ENCODE measurements around the gene UBE4A. TPM values are rescaled to one million over a fixed set of nuclear protein-coding genes. Genes with fewer than 3 reads are reported as not detected.

Gene UBE4A
- 19.2 and 20.0 TPM in 2 replicates for total RNA-seq

GRCh38 chr11:118359295-118359958 lies at the start of gene UBE4A:
Gene UBE4A (plus strand): TSS chr11:118359600. CDS start chr11:118365081, 5,481 bp downstream.
- DNase-seq (ENCODE audit: low read depth in 2 of 2) = peak; percentile 93 to 96

GRCh38 chr11:118310271-118310670 lies 49.1 kb upstream of the UBE4A start:
- DNase-seq (ENCODE audit: low read depth in 2 of 2) = no peak

GRCh38 chr11:118310781-118311485 lies 48.5 kb upstream of the UBE4A start:
- DNase-seq (ENCODE audit: low read depth in 2 of 2) = peak in 1 of 2 donors; percentile 60

- peak; percentile 7 to 41 for DNase-seq (ENCODE audit: low read depth in 2 of 2)
These were observed 47.9 kb upstream of the UBE4A start for GRCh38 chr11:118311518-118311917.

GRCh38 chr11:118312328-118312727 lies 47.1 kb upstream of the UBE4A start:
- DNase-seq (ENCODE audit: low read depth in 2 of 2) = no peak

- DNase-seq (ENCODE audit: low read depth in 2 of 2) = no peak
These were observed 46.2 kb upstream of the UBE4A start for GRCh38 chr11:118313242-118313641.

GRCh38 chr11:118314988-118315411 lies 44.4 kb upstream of the UBE4A start:
- no peak for DNase-seq (ENCODE audit: low read depth in 2 of 2)

GRCh38 chr11:118318124-118318523 lies 41.3 kb upstream of the UBE4A start:
- DNase-seq (ENCODE audit: low read depth in 2 of 2) = no peak

GRCh38 chr11:118318581-118319336 lies 40.6 kb upstream of the UBE4A start:
- DNase-seq (ENCODE audit: low read depth in 2 of 2) = no peak

GRCh38 chr11:118319337-118319707 lies 40.1 kb upstream of the UBE4A start:
- no peak for DNase-seq (ENCODE audit: low read depth in 2 of 2)

- no peak for DNase-seq (ENCODE audit: low read depth in 2 of 2)
These were observed 38.9 kb upstream of the UBE4A start for GRCh38 chr11:118320515-118320914.

GRCh38 chr11:118321386-118322082 lies 37.9 kb upstream of the UBE4A start:
- no peak for DNase-seq (ENCODE audit: low read depth in 2 of 2)

- DNase-seq (ENCODE audit: low read depth in 2 of 2) = no peak
These were observed 36.7 kb upstream of the UBE4A start for GRCh38 chr11:118322721-118323120.

GRCh38 chr11:118325283-118325682 lies 34.1 kb upstream of the UBE4A start:
- no peak for DNase-seq (ENCODE audit: low read depth in 2 of 2)

GRCh38 chr11:118328745-118329144 lies 30.7 kb upstream of the UBE4A start:
- no peak for DNase-seq (ENCODE audit: low read depth in 2 of 2)

- DNase-seq (ENCODE audit: low read depth in 2 of 2) = no peak
These were observed 24.7 kb upstream of the UBE4A start for GRCh38 chr11:118334745-118335144.

- DNase-seq (ENCODE audit: low read depth in 2 of 2) = peak in 1 of 2 donors; percentile 46
These were observed 20.8 kb upstream of the UBE4A start for GRCh38 chr11:118338637-118339061.

- DNase-seq (ENCODE audit: low read depth in 2 of 2) = no peak
These were observed 20.0 kb upstream of the UBE4A start for GRCh38 chr11:118339281-118339961.

- no peak for DNase-seq (ENCODE audit: low read depth in 2 of 2)
These were observed 19.0 kb upstream of the UBE4A start for GRCh38 chr11:118340449-118340848.

GRCh38 chr11:118341261-118341660 lies 18.1 kb upstream of the UBE4A start:
- no peak for DNase-seq (ENCODE audit: low read depth in 2 of 2)
